CD4-positive, CD25-positive, alpha-beta regulatory T cell (primary cell): ENCODE measurements around the gene L3MBTL4. TPM values are rescaled to one million over a fixed set of nuclear protein-coding genes. Genes with fewer than 3 reads are reported as not detected.
"Not testable (repeated sequence)": the region's sequence is repeated elsewhere in the genome, so short reads cannot be mapped to it uniquely, and the experiment has no call there.

Source experiments
- ATAC-seq, 2 donors: fragments of 150-1000 bp; cut with Tn5 transposase; one replicate each; pipeline ENCODE4 v1.10.0; 2021; ENCODE audit warnings: low read depth in 2 of 2, moderate number of reproducible peaks in 2 of 2, moderate library complexity in 1 of 2
- DNase-seq, 3 donors: peaks; one replicate each; pipeline versions ENCODE4 v3.0.0 to v3.0.0-alpha.2; 2012 to 2022; ENCODE audit warnings: mixed read lengths in 1 of 3
- H3K27ac ChIP-seq: one replicate; pipeline ENCODE4 v1.7.0; 2013; ENCODE audit warnings: mild to moderate bottlenecking, low read length; ENCODE audit not compliant: insufficient read depth, poor library complexity, severe bottlenecking
- H3K27me3 ChIP-seq: one replicate; pipeline ENCODE4 v1.7.0; 2013; ENCODE audit warnings: low read length; ENCODE audit not compliant: control insufficient read depth, insufficient read depth
- H3K36me3 ChIP-seq: one replicate; pipeline ENCODE4 v1.7.0; 2013; ENCODE audit warnings: mild to moderate bottlenecking, low read length, moderate library complexity; ENCODE audit not compliant: control insufficient read depth, insufficient read depth
- H3K4me1 ChIP-seq: 2 replicates; pipeline ENCODE4 v1.7.0; 2013; ENCODE audit warnings: mild to moderate bottlenecking, low read length; ENCODE audit not compliant: insufficient read depth, control insufficient read depth, poor library complexity, severe bottlenecking
- H3K4me3 ChIP-seq: one replicate; pipeline ENCODE4 v1.7.0; 2013; ENCODE audit warnings: low read depth, mild to moderate bottlenecking, low read length, moderate library complexity
- H3K9me3 ChIP-seq, 2 experiments: 1 replicate in 1 of 2; 2 replicates in 1 of 2; pipeline ENCODE4 v1.7.0; 2013; ENCODE audit warnings: low read length in 2 of 2, mild to moderate bottlenecking in 1 of 2, moderate library complexity in 1 of 2; ENCODE audit not compliant: control insufficient read depth in 2 of 2
- H3K27ac Mint-ChIP-seq, 3 donors: one replicate each; pipeline ENCODE4 v1.8.0; 2020 to 2022; ENCODE audit warnings: mild to moderate bottlenecking in 3 of 3, mixed read lengths in 3 of 3, moderate library complexity in 2 of 3
- H3K27me3 Mint-ChIP-seq: one replicate; pipeline ENCODE4 v1.8.0; 2022; ENCODE audit warnings: mild to moderate bottlenecking, mixed read lengths
- H3K36me3 Mint-ChIP-seq: one replicate; pipeline ENCODE4 v1.8.0; 2020; ENCODE audit warnings: mixed read lengths
- H3K4me1 Mint-ChIP-seq, 4 donors: one replicate each; pipeline ENCODE4 v1.8.0; 2020 to 2022; ENCODE audit warnings: mixed read lengths in 4 of 4, mild to moderate bottlenecking in 1 of 4
- H3K4me3 Mint-ChIP-seq, 4 donors: one replicate each; pipeline ENCODE4 v1.8.0; 2020 to 2022; ENCODE audit warnings: mild to moderate bottlenecking in 4 of 4, mixed read lengths in 4 of 4, moderate library complexity in 3 of 4
- H3K9me3 Mint-ChIP-seq, 7 donors: one replicate each; pipeline ENCODE4 v1.8.0; 2020 to 2022; ENCODE audit warnings: mixed read lengths in 7 of 7, mild to moderate bottlenecking in 3 of 7, moderate library complexity in 2 of 7
- polyA plus RNA-seq, 4 donors: library from polyadenylated mRNA; unstranded; fragments of 300-500 nt; fragmentation: Illumina TruSeq; gene quantifications; one replicate each; pipeline ENCODE4 v1.2.3, GENCODE V29; 2021
- total RNA-seq: library from RNA; stranded (reverse); gene quantifications from one replicate; pipeline ENCODE4 v1.2.3, GENCODE V29; 2022

Gene L3MBTL4
- total and polyA plus RNA-seq, 5 donors from 2014 or later = 2.1 TPM; not detected in 4

DNA sequence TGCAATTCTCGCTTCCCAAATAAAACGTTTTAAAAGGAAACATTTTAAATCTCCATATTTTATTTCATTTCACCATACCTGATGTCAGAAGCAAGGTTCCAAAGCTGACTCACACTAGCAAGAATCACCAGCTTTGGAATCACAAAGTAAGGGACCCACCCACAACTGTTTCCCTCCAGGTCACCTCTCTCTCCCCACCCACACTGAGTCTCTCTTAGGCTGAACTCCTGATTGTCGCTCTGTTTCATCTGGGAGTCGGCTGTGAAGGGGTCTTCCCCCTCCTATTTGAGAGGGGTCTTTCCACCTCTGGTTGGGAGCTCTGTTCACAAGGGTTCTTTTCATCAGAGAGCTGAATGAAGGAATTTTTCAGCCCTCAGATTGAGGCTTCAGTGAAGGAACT lies 128.1 kb downstream of the L3MBTL4 start:
- Histone ChIP-seq H3K27ac (no peak overlapping the region), H3K27me3 (no peaks in the 10 kb centered on the region), H3K9me3 (no peaks in the 10 kb centered on the region), H3K36me3 (no peaks in the 10 kb centered on the region), H3K4me3 (no peak overlapping the region), H3K4me1 (no peaks in the 10 kb centered on the region)
- H3K36me3 Mint-ChIP-seq = no peaks in the 10 kb centered on the region
- DNase-seq (no peak), ATAC-seq (no peak)
- no peaks in the 10 kb centered on the region for H3K4me1 Mint-ChIP-seq
- no peaks in the 10 kb centered on the region for H3K27me3 Mint-ChIP-seq
- H3K27ac Mint-ChIP-seq = no peak overlapping the region
- H3K9me3 Mint-ChIP-seq = peaks cover 0 to 5% (median 4%) of the 10 kb centered on the region in 7 donors
- H3K4me3 Mint-ChIP-seq = no peak overlapping the region

DNA sequence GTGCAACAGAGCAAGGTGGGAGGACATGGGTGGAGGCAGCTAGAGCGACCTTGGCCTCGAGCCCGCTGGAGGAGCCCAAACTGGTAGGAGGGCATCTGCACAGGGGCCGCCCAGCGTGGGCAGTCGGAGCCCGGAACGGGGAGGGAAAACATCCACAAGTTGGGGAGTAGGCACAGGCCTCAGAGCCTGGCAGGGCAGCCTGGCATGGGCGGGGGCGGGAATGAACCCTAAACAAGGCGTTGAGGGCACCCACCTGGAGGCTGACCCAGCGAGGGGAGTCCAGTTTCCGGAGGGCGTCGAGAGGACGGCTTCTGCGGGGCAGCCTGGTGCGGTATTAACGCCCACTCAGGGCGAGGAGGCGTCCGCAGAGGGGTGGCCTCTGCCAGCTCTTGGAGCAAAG lies 129.9 kb downstream of the L3MBTL4 start:
- Histone ChIP-seq H3K27me3 (no peaks in the 10 kb centered on the region), H3K27ac (no peak overlapping the region), H3K4me1 (no peaks in the 10 kb centered on the region), H3K9me3 (no peaks in the 10 kb centered on the region), H3K4me3 (no peak overlapping the region), H3K36me3 (no peaks in the 10 kb centered on the region)
- Mint-ChIP-seq H3K36me3 (no peaks in the 10 kb centered on the region), H3K4me3 (no peak overlapping the region), H3K4me1 (no peaks in the 10 kb centered on the region), H3K9me3 (peaks cover 0 to 5% (median 4%) of the 10 kb centered on the region in 7 donors), H3K27ac (no peak overlapping the region), H3K27me3 (no peaks in the 10 kb centered on the region)
- DNase-seq (no peak), ATAC-seq (no peak)

DNA sequence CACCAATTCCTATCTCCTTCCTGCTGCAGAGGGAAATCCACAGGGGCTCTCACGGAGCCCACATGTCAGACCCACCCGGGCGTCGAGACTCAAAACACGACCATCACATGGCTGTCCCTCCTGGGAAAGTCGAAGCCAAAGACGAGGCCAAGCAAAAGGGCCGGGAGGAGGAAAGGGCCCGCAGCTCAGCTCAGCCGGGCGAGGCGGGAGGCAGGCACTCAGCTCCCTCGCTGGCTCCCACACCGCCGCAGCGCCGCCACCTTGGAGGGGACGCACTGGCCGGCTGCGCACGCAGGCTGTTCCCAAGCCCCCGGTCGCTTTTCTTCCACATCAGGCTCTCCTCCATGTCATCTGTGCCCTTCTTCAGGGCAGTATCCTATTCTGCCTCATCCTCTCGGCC lies 130.4 kb downstream of the L3MBTL4 start:
- H3K4me3 Mint-ChIP-seq = no peak overlapping the region
- Histone ChIP-seq H3K4me1 (no peaks in the 10 kb centered on the region), H3K36me3 (no peaks in the 10 kb centered on the region), H3K27ac (no peak overlapping the region), H3K9me3 (no peaks in the 10 kb centered on the region), H3K27me3 (no peaks in the 10 kb centered on the region), H3K4me3 (no peak overlapping the region)
- H3K9me3 Mint-ChIP-seq = peaks cover 0 to 5% (median 3%) of the 10 kb centered on the region in 7 donors
- DNase-seq (no peak), ATAC-seq (no peak)
- no peaks in the 10 kb centered on the region for H3K36me3 Mint-ChIP-seq
- H3K4me1 Mint-ChIP-seq = no peaks in the 10 kb centered on the region
- no peaks in the 10 kb centered on the region for H3K27me3 Mint-ChIP-seq
- no peak overlapping the region for H3K27ac Mint-ChIP-seq

DNA sequence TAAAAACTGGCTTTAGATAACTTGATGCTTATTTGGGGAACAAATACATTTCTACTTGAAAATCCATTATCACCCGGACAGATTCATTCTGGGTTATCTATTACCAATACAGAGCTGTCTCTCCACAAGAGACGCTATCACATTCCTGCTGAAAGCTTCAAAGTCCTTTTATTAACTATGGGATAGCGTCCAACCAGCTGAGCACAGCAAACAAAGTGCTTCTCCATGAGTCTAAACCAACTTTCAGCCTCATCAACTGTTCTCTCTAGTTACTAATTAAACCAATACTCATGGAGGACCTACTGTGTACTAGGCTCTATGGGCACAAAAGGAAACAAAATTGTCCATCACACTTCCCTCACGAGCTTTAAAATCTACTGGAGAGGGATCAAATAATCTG lies 132.8 kb downstream of the L3MBTL4 start:
- Mint-ChIP-seq H3K36me3 (no peaks in the 10 kb centered on the region), H3K27ac (no peak overlapping the region), H3K27me3 (no peaks in the 10 kb centered on the region), H3K4me1 (no peaks in the 10 kb centered on the region), H3K4me3 (no peak overlapping the region), H3K9me3 (peaks cover 0 to 5% (median 2%) of the 10 kb centered on the region in 7 donors)
- Histone ChIP-seq H3K36me3 (no peaks in the 10 kb centered on the region), H3K4me3 (no peak overlapping the region), H3K4me1 (no peaks in the 10 kb centered on the region), H3K27ac (no peak overlapping the region), H3K9me3 (no peaks in the 10 kb centered on the region), H3K27me3 (no peaks in the 10 kb centered on the region)
- no peak for ATAC-seq
- no peak for DNase-seq

DNA sequence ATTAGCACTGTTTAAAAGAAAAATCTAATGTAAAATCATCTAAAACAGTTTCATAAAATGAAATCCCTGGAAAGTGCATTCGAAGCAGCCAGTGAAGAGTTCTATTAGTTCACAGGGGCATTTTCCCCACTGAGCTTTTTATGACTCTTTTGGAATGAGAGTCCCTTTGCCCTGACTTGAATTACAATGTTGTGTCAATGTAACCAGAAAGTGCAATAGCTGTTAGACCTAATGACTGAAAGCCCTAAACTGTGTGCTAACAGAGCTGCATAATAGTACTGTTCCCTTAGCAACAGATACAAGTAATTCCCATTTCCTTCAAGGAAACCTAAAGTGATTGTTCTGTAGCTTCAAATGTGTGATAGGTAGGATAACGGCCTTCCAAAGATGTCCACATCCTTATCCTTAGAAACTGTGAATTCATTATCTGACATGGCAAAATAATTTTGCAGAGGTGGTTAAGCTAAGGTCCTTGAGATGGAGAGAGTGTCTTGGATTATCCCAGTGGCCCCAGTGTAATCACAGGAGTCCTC lies 134.4 kb downstream of the L3MBTL4 start:
- Mint-ChIP-seq H3K9me3 (peaks cover 0 to 5% (median 2%) of the 10 kb centered on the region in 7 donors), H3K27me3 (no peaks in the 10 kb centered on the region), H3K27ac (no peak overlapping the region), H3K4me3 (no peak overlapping the region), H3K36me3 (no peaks in the 10 kb centered on the region), H3K4me1 (no peaks in the 10 kb centered on the region)
- Histone ChIP-seq H3K27me3 (no peaks in the 10 kb centered on the region), H3K4me3 (no peak overlapping the region), H3K27ac (no peak overlapping the region), H3K9me3 (no peaks in the 10 kb centered on the region), H3K36me3 (no peaks in the 10 kb centered on the region), H3K4me1 (no peaks in the 10 kb centered on the region)
- DNase-seq (no peak), ATAC-seq (no peak)

DNA sequence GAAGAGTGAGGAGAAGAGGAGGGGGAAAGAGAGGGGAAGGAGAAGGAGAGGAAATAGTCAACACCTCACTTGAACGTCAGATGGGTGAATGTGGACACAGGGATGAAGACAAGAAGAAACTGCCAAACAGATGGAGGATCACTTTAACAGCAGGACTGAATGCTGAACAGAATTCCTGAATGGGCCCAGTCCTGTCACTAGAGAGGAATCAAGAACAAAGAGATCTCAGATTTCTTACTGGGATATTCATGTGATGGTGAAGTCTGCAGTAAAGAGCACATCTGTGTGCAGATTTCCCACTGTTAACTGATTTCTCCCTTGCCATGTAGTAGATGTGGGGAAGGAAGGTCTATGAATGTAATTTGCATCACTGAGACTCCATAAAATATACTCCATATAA lies 135.4 kb downstream of the L3MBTL4 start:
- H3K27me3 Mint-ChIP-seq = no peaks in the 10 kb centered on the region
- no peak overlapping the region for H3K4me3 ChIP-seq
- no peaks in the 10 kb centered on the region for H3K27me3 ChIP-seq
- H3K4me1 Mint-ChIP-seq = no peaks in the 10 kb centered on the region
- no peak for ATAC-seq
- no peak for DNase-seq
- no peaks in the 10 kb centered on the region for H3K9me3 ChIP-seq
- H3K4me3 Mint-ChIP-seq = no peak overlapping the region
- no peaks in the 10 kb centered on the region for H3K36me3 ChIP-seq
- H3K9me3 Mint-ChIP-seq = peaks cover 0 to 5% (median 0%) of the 10 kb centered on the region in 7 donors
- H3K27ac Mint-ChIP-seq = no peak overlapping the region
- no peaks in the 10 kb centered on the region for H3K36me3 Mint-ChIP-seq
- no peak overlapping the region for H3K27ac ChIP-seq
- H3K4me1 ChIP-seq = no peaks in the 10 kb centered on the region

DNA sequence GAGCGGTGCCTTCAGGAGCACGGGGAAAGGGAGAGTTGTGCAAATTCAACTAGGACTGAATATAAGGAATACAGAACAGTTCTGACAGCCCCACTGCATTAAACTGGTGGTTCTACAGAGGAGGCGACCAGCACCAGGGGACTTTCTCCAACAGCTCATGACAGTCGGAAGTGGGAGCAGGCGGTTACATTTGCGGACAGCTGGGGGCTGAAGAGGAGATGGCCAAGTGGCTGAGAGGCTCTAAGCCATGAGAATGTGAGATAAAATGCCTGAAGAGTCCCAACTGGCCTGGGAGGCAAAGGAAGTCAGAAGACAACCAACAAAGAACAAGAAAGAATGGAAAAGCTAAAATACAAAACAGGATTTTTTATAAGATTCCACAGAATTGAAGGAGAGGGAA lies 141.3 kb downstream of the L3MBTL4 start:
- Mint-ChIP-seq H3K9me3 (peaks cover 0 to 10% (median 1%) of the 10 kb centered on the region in 7 donors), H3K4me3 (no peak overlapping the region), H3K27me3 (no peaks in the 10 kb centered on the region), H3K27ac (no peak overlapping the region), H3K4me1 (no peaks in the 10 kb centered on the region), H3K36me3 (no peaks in the 10 kb centered on the region)
- H3K27ac ChIP-seq = no peak overlapping the region
- no peak overlapping the region for H3K4me3 ChIP-seq
- no peaks in the 10 kb centered on the region for H3K9me3 ChIP-seq
- no peaks in the 10 kb centered on the region for H3K36me3 ChIP-seq
- DNase-seq (no peak), ATAC-seq (no peak)
- no peaks in the 10 kb centered on the region for H3K4me1 ChIP-seq
- H3K27me3 ChIP-seq = no peaks in the 10 kb centered on the region

DNA sequence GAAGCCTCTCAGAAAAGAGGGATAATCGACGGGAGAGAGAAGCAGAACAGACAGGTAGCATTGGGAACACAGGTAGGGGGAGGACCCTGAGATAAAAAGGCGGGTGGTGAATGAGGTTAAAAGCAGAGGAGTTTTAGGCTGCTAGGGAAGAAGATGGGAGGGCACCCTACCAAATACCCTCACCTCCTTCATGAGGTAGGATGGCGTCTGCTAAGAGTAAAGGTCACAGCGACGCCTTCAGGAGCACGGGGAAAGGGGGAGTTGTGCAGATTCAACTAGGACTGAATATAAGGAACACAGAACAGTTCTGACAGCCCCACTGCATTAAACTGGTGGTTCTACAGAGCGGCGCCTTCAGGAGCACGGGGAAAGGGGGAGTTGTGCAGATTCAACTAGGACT lies 142.6 kb downstream of the L3MBTL4 start:
- H3K36me3 Mint-ChIP-seq, DNase-seq, H3K4me1 ChIP-seq, H3K4me3 Mint-ChIP-seq, H3K36me3 ChIP-seq, H3K9me3 ChIP-seq, H3K27ac Mint-ChIP-seq, H3K27me3 ChIP-seq, H3K27me3 Mint-ChIP-seq, ATAC-seq, H3K27ac ChIP-seq, H3K4me1 Mint-ChIP-seq, H3K4me3 ChIP-seq, H3K9me3 Mint-ChIP-seq: not testable (repeated sequence)
